Measurements from ENCODE around the gene TBC1D22A.

TBC1D22A gene

DNA sequence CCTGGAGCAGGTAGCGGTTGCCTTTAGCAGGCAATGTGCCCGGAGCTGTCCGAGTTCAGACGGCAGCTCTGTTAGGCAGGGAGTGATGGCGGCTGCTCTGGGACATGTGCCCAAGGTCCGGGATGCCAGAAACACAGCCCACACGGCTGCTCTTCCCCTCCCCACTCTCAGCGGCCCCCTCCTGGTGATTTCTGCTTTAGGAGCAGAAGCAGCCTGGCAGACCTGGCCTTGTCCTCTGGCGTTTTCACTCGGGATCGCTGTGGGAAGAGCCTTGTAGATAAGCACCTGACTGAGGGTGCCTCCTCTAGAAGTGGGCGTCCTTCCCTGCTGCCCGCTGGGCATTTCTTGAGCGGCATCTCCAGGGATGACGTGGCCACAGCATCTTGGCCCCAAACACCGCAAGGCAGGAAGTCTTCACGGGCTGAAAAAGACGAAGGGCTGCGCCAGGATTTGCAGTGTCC, 392.2 kb downstream of the TBC1D22A start:
- Histone ChIP-seq H3K79me2 (ENCODE audit: insufficient read depth, low read length) (no peaks in the 10 kb centered on the region), H3K36me3 (ENCODE audit: insufficient read depth, low read length) (peaks cover 10% of the 10 kb centered on the region), H2AFZ (ENCODE audit: low read length) (no peak overlapping the region), H3F3A (ENCODE audit: insufficient read depth, low read length) (no peaks in the 10 kb centered on the region), H3K9ac (ENCODE audit: low read length) (no peak overlapping the region), H3K4me1 (ENCODE audit: insufficient read depth, low read length, severe bottlenecking) (no peaks in the 10 kb centered on the region), H3K4me2 (ENCODE audit: low read length) (no peak overlapping the region), H3K9me2 (ENCODE audit: low read depth, low read length) (no peaks in the 10 kb centered on the region), H4K20me1 (ENCODE audit: insufficient read depth, low read length) (no peaks in the 10 kb centered on the region), H3K27ac (ENCODE audit: low read depth, low read length, poor library complexity, severe bottlenecking) (no peak overlapping the region), H3K4me3 (ENCODE audit: low read depth, low read length, poor library complexity, severe bottlenecking) (no peak overlapping the region), H3K27me3 (ENCODE audit: insufficient read depth, low read length) (no peaks in the 10 kb centered on the region), H3K9me3 (ENCODE audit: low read length) (no peaks in the 10 kb centered on the region)
- TF ChIP-seq, protein P1, sequence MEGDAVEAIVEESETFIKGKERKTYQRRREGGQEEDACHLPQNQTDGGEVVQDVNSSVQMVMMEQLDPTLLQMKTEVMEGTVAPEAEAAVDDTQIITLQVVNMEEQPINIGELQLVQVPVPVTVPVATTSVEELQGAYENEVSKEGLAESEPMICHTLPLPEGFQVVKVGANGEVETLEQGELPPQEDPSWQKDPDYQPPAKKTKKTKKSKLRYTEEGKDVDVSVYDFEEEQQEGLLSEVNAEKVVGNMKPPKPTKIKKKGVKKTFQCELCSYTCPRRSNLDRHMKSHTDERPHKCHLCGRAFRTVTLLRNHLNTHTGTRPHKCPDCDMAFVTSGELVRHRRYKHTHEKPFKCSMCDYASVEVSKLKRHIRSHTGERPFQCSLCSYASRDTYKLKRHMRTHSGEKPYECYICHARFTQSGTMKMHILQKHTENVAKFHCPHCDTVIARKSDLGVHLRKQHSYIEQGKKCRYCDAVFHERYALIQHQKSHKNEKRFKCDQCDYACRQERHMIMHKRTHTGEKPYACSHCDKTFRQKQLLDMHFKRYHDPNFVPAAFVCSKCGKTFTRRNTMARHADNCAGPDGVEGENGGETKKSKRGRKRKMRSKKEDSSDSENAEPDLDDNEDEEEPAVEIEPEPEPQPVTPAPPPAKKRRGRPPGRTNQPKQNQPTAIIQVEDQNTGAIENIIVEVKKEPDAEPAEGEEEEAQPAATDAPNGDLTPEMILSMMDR (IDR thresholded peaks at IDR 0.05; ENCODE audit: low read length) = no peak
- no peak for TF ChIP-seq EZH2 (IDR thresholded peaks at IDR 0.05; ENCODE audit: borderline replicate concordance, low read length)

DNA sequence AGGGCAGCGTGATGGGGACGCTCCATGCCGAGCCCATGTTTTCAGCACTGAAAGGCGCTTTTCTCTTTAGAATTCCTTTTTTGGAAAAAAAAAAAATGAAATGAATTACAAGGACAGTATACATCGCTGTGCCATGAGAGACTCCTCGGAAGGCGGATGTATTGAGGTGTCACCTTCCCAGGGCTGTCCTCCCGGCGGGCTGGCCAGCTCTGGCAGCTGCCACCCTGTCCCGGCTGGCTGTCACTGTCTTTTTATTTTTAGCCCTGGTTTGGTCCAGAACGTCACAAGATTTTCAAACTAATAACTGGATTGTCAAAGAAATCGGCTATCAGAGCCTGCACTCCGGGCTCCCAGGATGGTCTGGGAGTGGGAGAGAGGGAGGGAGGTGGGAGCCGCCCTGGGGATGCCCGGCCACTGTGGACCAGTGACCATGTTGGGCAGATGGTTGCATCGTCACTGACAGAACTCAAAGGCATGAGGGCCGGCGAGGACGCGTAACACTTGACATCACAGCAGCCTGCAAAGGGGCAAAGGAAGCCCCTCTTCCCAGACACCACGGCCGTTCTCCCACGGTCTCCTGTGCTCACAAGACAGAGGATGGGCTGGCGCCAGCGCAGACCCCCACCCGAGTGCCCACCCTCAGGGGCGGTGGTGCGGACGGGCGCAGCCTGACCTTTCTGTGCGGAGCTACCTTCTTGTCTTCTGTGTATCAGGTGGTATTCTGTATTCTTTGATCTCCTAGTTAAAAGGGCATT, 392.9 kb downstream of the TBC1D22A start:
- no peaks in the 10 kb centered on the region for H3K27me3 ChIP-seq (ENCODE audit: insufficient read depth, low read length)
- H3K9ac ChIP-seq (ENCODE audit: low read length) = no peak overlapping the region
- H3K27ac ChIP-seq (ENCODE audit: low read depth, low read length, poor library complexity, severe bottlenecking) = no peak overlapping the region
- no peaks in the 10 kb centered on the region for H4K20me1 ChIP-seq (ENCODE audit: insufficient read depth, low read length)
- H3K79me2 ChIP-seq (ENCODE audit: insufficient read depth, low read length) = no peaks in the 10 kb centered on the region
- no peaks in the 10 kb centered on the region for H3K9me3 ChIP-seq (ENCODE audit: low read length)
- H3K9me2 ChIP-seq (ENCODE audit: low read depth, low read length) = no peaks in the 10 kb centered on the region
- TF ChIP-seq EZH2 (IDR thresholded peaks at IDR 0.05; ENCODE audit: borderline replicate concordance, low read length) = no peak
- TF ChIP-seq, protein P1 (IDR thresholded peaks at IDR 0.05; ENCODE audit: low read length) = no peak
- no peak overlapping the region for H3K4me3 ChIP-seq (ENCODE audit: low read depth, low read length, poor library complexity, severe bottlenecking)
- no peak overlapping the region for H3K4me2 ChIP-seq (ENCODE audit: low read length)
- H3K36me3 ChIP-seq (ENCODE audit: insufficient read depth, low read length) = peaks cover 12% of the 10 kb centered on the region
- no peaks in the 10 kb centered on the region for H3F3A ChIP-seq (ENCODE audit: insufficient read depth, low read length)
- H3K4me1 ChIP-seq (ENCODE audit: insufficient read depth, low read length, severe bottlenecking) = no peaks in the 10 kb centered on the region
- no peak overlapping the region for H2AFZ ChIP-seq (ENCODE audit: low read length)

DNA sequence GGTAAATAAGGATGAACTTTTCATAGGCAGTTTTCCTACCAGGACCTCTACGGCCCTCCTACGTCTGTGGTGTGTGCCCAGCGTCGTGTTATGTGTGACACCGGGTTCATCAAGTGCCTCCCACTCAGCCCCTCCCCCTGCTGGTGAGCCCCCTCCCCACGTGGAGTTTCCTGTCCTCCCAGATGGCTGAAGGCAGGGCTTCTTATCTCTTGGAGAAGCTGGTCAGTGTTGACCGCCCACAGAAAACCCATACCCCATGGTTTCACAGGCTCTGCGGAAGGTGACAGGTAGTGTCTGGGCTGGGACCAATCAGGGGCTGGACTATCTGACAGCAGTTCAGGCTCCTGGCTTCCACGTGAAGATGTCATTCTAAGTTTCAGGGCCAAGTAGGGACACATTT, 393.5 kb downstream of the TBC1D22A start:
- peaks cover 12% of the 10 kb centered on the region for H3K36me3 ChIP-seq (ENCODE audit: insufficient read depth, low read length)

More for the DNA sequence above, 393.5 kb downstream of the TBC1D22A start:
- Histone ChIP-seq H3K9me2 (ENCODE audit: low read depth, low read length) (no peaks in the 10 kb centered on the region), H3K4me3 (ENCODE audit: low read depth, low read length, poor library complexity, severe bottlenecking) (no peak overlapping the region), H4K20me1 (ENCODE audit: insufficient read depth, low read length) (no peaks in the 10 kb centered on the region), H3F3A (ENCODE audit: insufficient read depth, low read length) (no peaks in the 10 kb centered on the region), H2AFZ (ENCODE audit: low read length) (no peak overlapping the region), H3K4me1 (ENCODE audit: insufficient read depth, low read length, severe bottlenecking) (peaks cover 4% of the 10 kb centered on the region), H3K79me2 (ENCODE audit: insufficient read depth, low read length) (no peaks in the 10 kb centered on the region), H3K9ac (ENCODE audit: low read length) (no peak overlapping the region), H3K4me2 (ENCODE audit: low read length) (no peak overlapping the region), H3K27me3 (ENCODE audit: insufficient read depth, low read length) (no peaks in the 10 kb centered on the region), H3K9me3 (ENCODE audit: low read length) (no peaks in the 10 kb centered on the region), H3K27ac (ENCODE audit: low read depth, low read length, poor library complexity, severe bottlenecking) (no peak overlapping the region)
- TF ChIP-seq EZH2 (IDR thresholded peaks at IDR 0.05; ENCODE audit: borderline replicate concordance, low read length) = no peak
- TF ChIP-seq, protein P1 (IDR thresholded peaks at IDR 0.05; ENCODE audit: low read length) = no peak
